GM12878 (cell line): ENCODE measurements around the gene HLA-G. TPM values are rescaled to one million over a fixed set of nuclear protein-coding genes. Genes with fewer than 3 reads are reported as not detected.

Source experiments
- ATAC-seq: fragments of 200-7000 bp; cut with Tn5 transposase; 3 replicates; pipeline ENCODE4 v1.9.1; 2020; ENCODE audit warnings: mild to moderate bottlenecking, moderate library complexity
- BruUV-seq: library from RNA; stranded (reverse); fragments of 400-500 nt; replicated peaks from 2 replicates; lab custom pipeline; 2021; lab: Mats Ljungman, UMichigan
- CTCF ChIA-PET: fragments of 300-600 bp; sonication (Branson Sonifier 250); formaldehyde crosslinking; extraction: SDS; loops from one replicate; lab custom pipeline; 2021; ENCODE audit warnings: inconsistent platforms; lab: Yijun Ruan, JAX
- POLR2A ChIA-PET: fragments of 350-600 bp; formaldehyde crosslinking; extraction: SDS; loops from one replicate; lab custom pipeline; 2021; ENCODE audit warnings: inconsistent platforms; lab: Charles Lee
- RAD21 ChIA-PET: fragments of 300-600 bp; sonication (Branson Sonifier 250); formaldehyde crosslinking; loops from one replicate; lab custom pipeline; 2023; ENCODE audit warnings: antibody characterized with exemption; ENCODE audit not compliant: unreplicated experiment; lab: Charles Lee
- SMC1A ChIA-PET: fragments of 300-600 bp; sonication (Branson Sonifier 250); formaldehyde crosslinking; loops from one replicate; lab custom pipeline; 2023; ENCODE audit not compliant: unreplicated experiment, uncharacterized antibody; lab: Charles Lee
- DNase-seq: peaks from one replicate; pipeline ENCODE4 v3.0.0-alpha.2; 2011; ENCODE audit warnings: low read depth, low spot score
- FAIRE-seq: peaks from 3 replicates; lab custom pipeline; 2011; peaks lifted over from hg19 to GRCh38; lab: Jason Lieb, UNC
- H2AFZ ChIP-seq: 2 replicates; pipeline ENCODE4 v1.6.0; 2011; ENCODE audit warnings: low read depth, low read length, control low read depth; ENCODE audit not compliant: control insufficient read depth
- H3K27ac ChIP-seq: 2 replicates; pipeline ENCODE4 v1.5.1; 2011; ENCODE audit warnings: control low read depth; ENCODE audit not compliant: control insufficient read depth, insufficient read depth
- H3K27me3 ChIP-seq, 2 experiments: replicated peaks in 1 of 2; 2 replicates each; pipeline versions ENCODE4 v1.6.0 to v1.6.1; 2011; ENCODE audit warnings: low read length in 1 of 2; ENCODE audit not compliant: control insufficient read depth in 2 of 2, insufficient read depth in 2 of 2
- H3K36me3 ChIP-seq, 2 experiments: 2 replicates each; pipeline ENCODE4 v1.5.1; 2011; ENCODE audit warnings: low read length in 1 of 2; ENCODE audit not compliant: control insufficient read depth in 2 of 2, insufficient read depth in 2 of 2
- H3K4me1 ChIP-seq: 2 replicates; pipeline ENCODE4 v1.6.1; 2011; ENCODE audit warnings: mild to moderate bottlenecking, low read length, moderate library complexity, mixed read lengths; ENCODE audit not compliant: control insufficient read depth, insufficient read depth
- H3K4me2 ChIP-seq: 2 replicates; pipeline ENCODE4 v1.6.0; 2011; ENCODE audit warnings: control low read depth; ENCODE audit not compliant: control insufficient read depth, insufficient read depth
- H3K4me3 ChIP-seq: fragments of 200-600 bp; sonication (generic); 2 replicates; pipeline ENCODE4 v1.5.1; 2016
- H3K79me2 ChIP-seq: 2 replicates; pipeline ENCODE4 v1.6.0; 2011; ENCODE audit warnings: low read length; ENCODE audit not compliant: control insufficient read depth, insufficient read depth
- H3K9ac ChIP-seq: 2 replicates; pipeline ENCODE4 v1.8.0; 2011; ENCODE audit warnings: low read length, control low read depth, mixed read lengths; ENCODE audit not compliant: control insufficient read depth, insufficient read depth
- H3K9me3 ChIP-seq: replicated peaks from 3 replicates; pipeline ENCODE4 v1.5.1; 2011; ENCODE audit warnings: mild to moderate bottlenecking, low read length; ENCODE audit not compliant: control insufficient read depth, insufficient read depth
- H4K20me1 ChIP-seq: 2 replicates; pipeline ENCODE4 v1.6.0; 2011; ENCODE audit not compliant: control insufficient read depth, insufficient read depth
- ATF7 ChIP-seq: fragments of 450-650 bp; IDR thresholded peaks from 2 replicates; pipeline ENCODE4 v1.6.1; 2016; ENCODE audit warnings: low read depth, mild to moderate bottlenecking
- BHLHE40 ChIP-seq, 2 experiments: fragments of 450-650 bp in 1 of 2; IDR thresholded peaks; 2 replicates each; pipeline ENCODE4 v1.6.1; 2011 to 2017; ENCODE audit warnings: low read depth in 2 of 2, borderline replicate concordance in 1 of 2, improper control_type of control experiment in 1 of 2, low read length in 1 of 2, mild to moderate bottlenecking in 1 of 2
- EED ChIP-seq: sonication (generic); IDR thresholded peaks from 2 replicates; pipeline ENCODE4 v1.6.1; 2016; ENCODE audit warnings: antibody characterized with exemption, low read depth
- HCFC1 ChIP-seq: fragments of 150-350 bp; IDR thresholded peaks from 2 replicates; pipeline ENCODE4 v1.6.1; 2014; ENCODE audit warnings: low read length
- IKZF2 ChIP-seq, 2 experiments: fragments of 450-650 bp; IDR thresholded peaks; 2 replicates each; pipeline ENCODE4 v1.6.1; 2017; ENCODE audit warnings: mild to moderate bottlenecking in 2 of 2, moderate library complexity in 2 of 2
- JUNB ChIP-seq: IDR thresholded peaks from 2 replicates; pipeline ENCODE4 v1.6.1; 2016; ENCODE audit warnings: antibody characterized with exemption, mild to moderate bottlenecking
- NR2C2 ChIP-seq: IDR thresholded peaks from 2 replicates; pipeline ENCODE4 v1.6.1; 2011; ENCODE audit warnings: borderline replicate concordance, low read depth; ENCODE audit not compliant: control insufficient read depth, insufficient read length
- WGBS: methylation state at CpG from one replicate; pipeline ENCODE4 v1.1.6; 2016; ENCODE audit warnings: low lambda C conversion rate; ENCODE audit not compliant: insufficient replicate concordance, insufficient coverage; ENCODE audit errors: missing lambda C conversion rate; 5-methylcytosine and 5-hydroxymethylcytosine counted together
- in situ Hi-C: fragments of 300-500 bp; cut with MboI; formaldehyde crosslinking; loops from 9 replicates; pipeline ENCODE4 v1.14.3; 2018; ENCODE audit warnings: mixed read lengths
- intact Hi-C: fragments of 100-400 bp; cut with micrococcal nuclease; formaldehyde crosslinking; loops from one replicate; pipeline ENCODE4 v1.14.2; 2022; ENCODE audit not compliant: unreplicated experiment
- polyA plus RNA-seq, 11 experiments: library from polyadenylated mRNA; depleted of rRNA in 4 of 11; unstranded in 6 of 11; stranded (reverse) in 5 of 11; fragments of >200 nt; fragmentation: Nextera tagmentation in 4 of 11; fragmentation: Illumina TruSeq in 1 of 11; extraction: Ambion mirVana in 4 of 11; extraction: Trizol in 1 of 11; gene quantifications; 1 replicate in 1 of 11; 2 replicates in 10 of 11; pipeline versions ENCODE4 v1.2.1 to v1.2.3, GENCODE V29; 2011 to 2016; ENCODE audit warnings: inconsistent platforms in 2 of 11, missing spikeins in 2 of 11, low read depth in 1 of 11
- total RNA-seq, 4 experiments: library from RNA; depleted of rRNA in 3 of 4; stranded (reverse); fragments of >200 nt in 3 of 4; fragmentation: Illumina TruSeq in 1 of 4; extraction: Trizol in 1 of 4; gene quantifications; 2 replicates each; pipeline versions ENCODE4 v1.2.1 to v1.2.3, GENCODE V29; 2013 to 2021
- TF ChIP-seq, protein P1 (sequence below): IDR thresholded peaks from 2 replicates; pipeline ENCODE4 v1.6.1; 2012; ENCODE audit warnings: low read length, inconsistent platforms
- TF ChIP-seq, protein P2 (sequence below): IDR thresholded peaks from 2 replicates; pipeline ENCODE4 v1.6.1; 2011; ENCODE audit warnings: borderline replicate concordance, low read depth, mild to moderate bottlenecking, moderate library complexity, low read length; ENCODE audit not compliant: insufficient read depth, poor library complexity, severe bottlenecking

The HLA-G gene
- total and polyA plus RNA-seq, 10 of the 15 experiments (the other 5 are each of a cell fraction or from before 2014, with no cell fraction given) = 0.10 to 2.9 (median 1.3) TPM; not detected in 5

DNA sequence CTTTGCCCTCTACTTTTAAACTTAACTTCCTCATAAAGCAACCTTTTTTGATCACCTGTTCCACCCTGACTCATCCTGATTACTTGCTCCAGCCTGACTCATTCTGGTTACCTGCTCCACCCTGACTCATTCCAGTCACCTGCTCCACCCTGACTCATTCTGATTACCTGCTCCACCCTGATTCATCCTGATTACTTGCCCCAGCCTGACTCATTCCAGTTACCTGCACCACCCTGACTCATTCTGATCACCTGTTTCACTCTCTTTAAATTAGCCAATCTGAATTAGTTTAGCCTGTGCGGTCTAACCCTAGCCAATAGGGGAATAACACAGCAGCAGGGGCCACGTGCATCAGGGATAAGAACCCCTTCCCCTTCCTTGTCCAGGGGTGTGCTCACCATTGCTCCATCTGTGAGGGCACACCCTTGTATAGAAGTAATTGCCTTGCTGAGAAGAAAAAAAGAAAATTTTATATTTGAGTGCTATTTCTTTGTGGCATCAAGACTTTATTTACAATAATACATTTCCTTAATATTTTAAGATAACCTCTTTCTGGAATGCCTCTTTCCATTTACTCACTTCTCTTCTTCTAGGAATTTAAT lies 17.9 kb downstream of the HLA-G start:
- in situ Hi-C loops = loop anchor here (5.0 kb wide), 1 partner anchor 162 kb away; no protein-coding TSS in a partner anchor

More for the DNA sequence above, 17.9 kb downstream of the HLA-G start:
- Histone ChIP-seq H3K4me2 (no peak overlapping the region), H2AFZ (no peak overlapping the region), H3K4me3 (no peak overlapping the region), H3K4me1 (no peaks in the 10 kb centered on the region), H3K27me3 (peaks cover 3 to 5% of the 10 kb centered on the region in 2 experiments; a peak in 2 of 4 replicates), H3K9me3 (no peaks in the 10 kb centered on the region; the same call in 1 of the 3 replicates), H3K79me2 (no peaks in the 10 kb centered on the region), H3K36me3 (no peaks in the 10 kb centered on the region), H3K27ac (no peak overlapping the region)
- RAD21 ChIA-PET = no interaction called here
- 29% methylated on average over 2 of the region's 2 CpGs for WGBS
- FAIRE-seq = no peak
- intact Hi-C loops = loop anchor here (5.0 kb wide), 1 partner anchor 327 kb away; no protein-coding TSS in a partner anchor
- peak; percentile 61 for ATAC-seq
- DNase-seq = peak; percentile 8
- POLR2A ChIA-PET = no interaction called here
- BruUV-seq = no TSS peak
- TF ChIP-seq BHLHE40 (IDR thresholded peaks at IDR 0.05; ENCODE audit: borderline replicate concordance in 1 of 2, low read depth in 2 of 2, low read length in 1 of 2) (peak in 1 of 2 experiments; percentile 11; a peak in 1 of 4 replicates), IKZF2 (IDR thresholded peaks at IDR 0.05) (peak; percentile 48 to 74; a peak in 3 of 4 replicates), ATF7 (0 out of 2 replicates have a peak, but pooled peaks have one; percentile 21), HCFC1 (no peak), NR2C2 (no peak), JUNB (peak; percentile 56; the same call in 1 of the 2 replicates), EED (0 out of 2 replicates have a peak, but pooled peaks have one; percentile 13)
- TF ChIP-seq, protein P1, sequence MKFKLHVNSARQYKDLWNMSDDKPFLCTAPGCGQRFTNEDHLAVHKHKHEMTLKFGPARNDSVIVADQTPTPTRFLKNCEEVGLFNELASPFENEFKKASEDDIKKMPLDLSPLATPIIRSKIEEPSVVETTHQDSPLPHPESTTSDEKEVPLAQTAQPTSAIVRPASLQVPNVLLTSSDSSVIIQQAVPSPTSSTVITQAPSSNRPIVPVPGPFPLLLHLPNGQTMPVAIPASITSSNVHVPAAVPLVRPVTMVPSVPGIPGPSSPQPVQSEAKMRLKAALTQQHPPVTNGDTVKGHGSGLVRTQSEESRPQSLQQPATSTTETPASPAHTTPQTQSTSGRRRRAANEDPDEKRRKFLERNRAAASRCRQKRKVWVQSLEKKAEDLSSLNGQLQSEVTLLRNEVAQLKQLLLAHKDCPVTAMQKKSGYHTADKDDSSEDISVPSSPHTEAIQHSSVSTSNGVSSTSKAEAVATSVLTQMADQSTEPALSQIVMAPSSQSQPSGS = peak; percentile 35; the same call in 1 of the 2 replicates
- TF ChIP-seq, protein P2, sequence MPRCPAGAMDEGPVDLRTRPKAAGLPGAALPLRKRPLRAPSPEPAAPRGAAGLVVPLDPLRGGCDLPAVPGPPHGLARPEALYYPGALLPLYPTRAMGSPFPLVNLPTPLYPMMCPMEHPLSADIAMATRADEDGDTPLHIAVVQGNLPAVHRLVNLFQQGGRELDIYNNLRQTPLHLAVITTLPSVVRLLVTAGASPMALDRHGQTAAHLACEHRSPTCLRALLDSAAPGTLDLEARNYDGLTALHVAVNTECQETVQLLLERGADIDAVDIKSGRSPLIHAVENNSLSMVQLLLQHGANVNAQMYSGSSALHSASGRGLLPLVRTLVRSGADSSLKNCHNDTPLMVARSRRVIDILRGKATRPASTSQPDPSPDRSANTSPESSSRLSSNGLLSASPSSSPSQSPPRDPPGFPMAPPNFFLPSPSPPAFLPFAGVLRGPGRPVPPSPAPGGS = peak; percentile 54
- TF ChIP-seq, all 136 proteins: peak for 7
- Histone ChIP-seq H3K9ac (no peak overlapping the region), H4K20me1 (no peaks in the 10 kb centered on the region)
- SMC1A ChIA-PET = no interaction called here
- CTCF ChIA-PET = no interaction called here
